Measurements from ENCODE around the gene NTHL1. TPM values are rescaled to one million over a fixed set of nuclear protein-coding genes. Genes with fewer than 3 reads are reported as not detected.
A peak's percentile ranks its signal among the peaks of the same experiment; 100 is the strongest.

The NTHL1 gene
- total RNA-seq, 2 donors from 2014 or later, result 10.3 to 17.7 TPM

DNA sequence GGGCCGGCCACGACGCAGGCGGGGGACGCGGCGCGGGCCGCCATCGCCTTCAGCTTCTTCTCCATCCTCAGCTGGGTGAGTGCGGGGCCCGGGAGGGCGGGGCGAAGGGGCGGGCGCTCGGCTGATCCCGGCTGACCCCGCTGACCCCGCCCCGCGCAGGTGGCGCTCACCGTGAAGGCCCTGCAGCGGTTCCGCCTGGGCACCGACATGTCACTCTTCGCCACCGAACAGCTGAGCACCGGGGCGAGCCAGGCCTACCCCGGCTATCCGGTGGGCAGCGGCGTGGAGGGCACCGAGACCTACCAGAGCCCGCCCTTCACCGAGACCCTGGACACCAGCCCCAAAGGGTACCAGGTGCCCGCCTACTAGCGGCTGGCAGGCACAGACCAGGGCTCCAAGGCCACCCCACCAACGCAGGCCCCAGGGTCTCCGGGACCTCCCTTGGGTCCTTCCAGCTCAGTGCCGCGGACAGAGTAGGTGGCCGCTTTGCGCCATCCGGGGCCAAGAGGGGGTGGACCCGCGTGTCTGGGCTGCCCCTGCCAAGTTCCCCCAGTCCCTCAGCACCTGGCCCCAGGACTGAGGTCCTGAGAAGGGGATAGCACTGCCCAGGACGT lies 54.8 kb downstream of the NTHL1 start:
- TF ChIP-seq, protein P1, sequence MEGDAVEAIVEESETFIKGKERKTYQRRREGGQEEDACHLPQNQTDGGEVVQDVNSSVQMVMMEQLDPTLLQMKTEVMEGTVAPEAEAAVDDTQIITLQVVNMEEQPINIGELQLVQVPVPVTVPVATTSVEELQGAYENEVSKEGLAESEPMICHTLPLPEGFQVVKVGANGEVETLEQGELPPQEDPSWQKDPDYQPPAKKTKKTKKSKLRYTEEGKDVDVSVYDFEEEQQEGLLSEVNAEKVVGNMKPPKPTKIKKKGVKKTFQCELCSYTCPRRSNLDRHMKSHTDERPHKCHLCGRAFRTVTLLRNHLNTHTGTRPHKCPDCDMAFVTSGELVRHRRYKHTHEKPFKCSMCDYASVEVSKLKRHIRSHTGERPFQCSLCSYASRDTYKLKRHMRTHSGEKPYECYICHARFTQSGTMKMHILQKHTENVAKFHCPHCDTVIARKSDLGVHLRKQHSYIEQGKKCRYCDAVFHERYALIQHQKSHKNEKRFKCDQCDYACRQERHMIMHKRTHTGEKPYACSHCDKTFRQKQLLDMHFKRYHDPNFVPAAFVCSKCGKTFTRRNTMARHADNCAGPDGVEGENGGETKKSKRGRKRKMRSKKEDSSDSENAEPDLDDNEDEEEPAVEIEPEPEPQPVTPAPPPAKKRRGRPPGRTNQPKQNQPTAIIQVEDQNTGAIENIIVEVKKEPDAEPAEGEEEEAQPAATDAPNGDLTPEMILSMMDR (IDR thresholded peaks at IDR 0.05), result no peak
- DNase-seq (ENCODE audit: low spot score), result no peak
- no peaks in the 10 kb centered on the region for H3K9me3 ChIP-seq
- H3K4me1 ChIP-seq, result peaks cover 0 to 33% of the 10 kb centered on the region in 2 donors
- H3K4me3 ChIP-seq, result peak overlapping the region in 1 of 2 donors; percentile 55
- no peak overlapping the region for H3K27ac ChIP-seq
- H3K27me3 ChIP-seq, result peaks cover 16 to 26% of the 10 kb centered on the region in 2 donors
- H3K36me3 ChIP-seq, result peaks cover 4% of the 10 kb centered on the region

GRCh38 chr16:1991948-1992703 lies 55.5 kb downstream of the NTHL1 start:
- Histone ChIP-seq H3K36me3 (peaks cover 2% of the 10 kb centered on the region), H3K27me3 (peaks cover 16 to 26% of the 10 kb centered on the region in 2 donors), H3K4me3 (peak overlapping the region; percentile 19 to 55), H3K9me3 (no peaks in the 10 kb centered on the region), H3K27ac (peak overlapping the region in 1 of 2 donors; percentile 24), H3K4me1 (peaks cover 0 to 33% of the 10 kb centered on the region in 2 donors)
- peak; percentile 90 for DNase-seq (ENCODE audit: low spot score)
- TF ChIP-seq, protein P1 (IDR thresholded peaks at IDR 0.05), result no peak

GRCh38 chr16:1991588-1991947 lies 56.1 kb downstream of the NTHL1 start:
- no peak for DNase-seq (ENCODE audit: low spot score)
- H3K36me3 ChIP-seq, result peaks cover under 1% of the 10 kb centered on the region
- H3K27me3 ChIP-seq, result peaks cover 16 to 26% of the 10 kb centered on the region in 2 donors
- H3K4me1 ChIP-seq, result peaks cover 0 to 33% of the 10 kb centered on the region in 2 donors
- no peaks in the 10 kb centered on the region for H3K9me3 ChIP-seq
- TF ChIP-seq, protein P1 (IDR thresholded peaks at IDR 0.05), result no peak
- peak overlapping the region; percentile 19 to 55 for H3K4me3 ChIP-seq
- H3K27ac ChIP-seq, result peak overlapping the region in 1 of 2 donors; percentile 24

DNA sequence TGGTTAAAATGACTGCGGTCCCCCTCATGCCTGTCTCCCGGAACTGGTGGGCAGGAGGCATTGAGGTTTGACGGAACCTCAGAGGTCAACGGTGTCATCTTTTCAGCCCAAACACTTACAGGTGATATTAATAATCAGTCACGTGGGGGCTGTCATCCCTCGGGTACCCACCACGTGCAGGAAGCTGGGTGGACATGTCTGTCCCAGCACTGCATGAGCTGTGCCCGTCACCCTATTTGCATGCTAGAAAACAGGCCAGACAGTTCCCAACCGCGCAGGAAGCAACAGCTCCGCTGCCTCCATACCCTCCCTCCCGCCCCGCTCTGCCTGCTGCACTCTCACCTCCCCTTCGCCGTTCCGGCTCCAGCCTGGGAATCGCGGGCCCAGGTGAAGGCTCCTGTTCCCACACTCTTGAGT lies 56.5 kb downstream of the NTHL1 start:
- peak overlapping the region in 1 of 2 donors; percentile 55 for H3K4me3 ChIP-seq
- H3K4me1 ChIP-seq, result peaks cover 0 to 33% of the 10 kb centered on the region in 2 donors
- H3K36me3 ChIP-seq, result peaks cover 5% of the 10 kb centered on the region
- no peaks in the 10 kb centered on the region for H3K9me3 ChIP-seq
- no peak for DNase-seq (ENCODE audit: low spot score)
- H3K27ac ChIP-seq, result no peak overlapping the region
- H3K27me3 ChIP-seq, result peaks cover 16 to 26% of the 10 kb centered on the region in 2 donors
- TF ChIP-seq, protein P1 (IDR thresholded peaks at IDR 0.05), result no peak

GRCh38 chr16:1990351-1991134 lies 57.1 kb downstream of the NTHL1 start:
- no peak for DNase-seq (ENCODE audit: low spot score)
- Histone ChIP-seq H3K36me3 (peaks cover 11% of the 10 kb centered on the region), H3K27me3 (peaks cover 16 to 26% of the 10 kb centered on the region in 2 donors), H3K9me3 (no peaks in the 10 kb centered on the region), H3K4me3 (peak overlapping the region; percentile 21 to 31), H3K4me1 (peaks cover 0 to 33% of the 10 kb centered on the region in 2 donors), H3K27ac (no peak overlapping the region)
- TF ChIP-seq, protein P1 (IDR thresholded peaks at IDR 0.05), result no peak

All from right atrium auricular region (tissue), 2 donors.